Mesendoderm (in vitro differentiated cells): Measurements from ENCODE around the gene SOX13.

Experiments
- DNase-seq: peaks from one replicate; pipeline ENCODE4 v3.0.0; 2013
- H2AK5ac ChIP-seq: 2 replicates; pipeline ENCODE4 v1.6.1; 2013; ENCODE audit warnings: low read length, inconsistent platforms
- H2BK120ac ChIP-seq: 2 replicates; pipeline ENCODE4 v1.6.1; 2013; ENCODE audit warnings: low read depth, mild to moderate bottlenecking, low read length, moderate library complexity, mixed read lengths
- H2BK15ac ChIP-seq: replicated peaks from 2 replicates; pipeline ENCODE4 v1.6.1; 2013; ENCODE audit warnings: low read depth, mild to moderate bottlenecking, moderate library complexity
- H2BK5ac ChIP-seq: 2 replicates; pipeline ENCODE4 v1.6.1; 2013; ENCODE audit warnings: low read length, inconsistent platforms
- H3K18ac ChIP-seq: 2 replicates; pipeline ENCODE4 v1.6.1; 2013; ENCODE audit warnings: mild to moderate bottlenecking, low read length, mixed read lengths
- H3K23ac ChIP-seq: one replicate; pipeline ENCODE4 v1.6.1; 2013; ENCODE audit warnings: low read length
- H3K27ac ChIP-seq: 2 replicates; pipeline ENCODE4 v1.5.1; 2013; ENCODE audit warnings: low read depth, mild to moderate bottlenecking, inconsistent platforms, low read length, moderate library complexity
- H3K27me3 ChIP-seq: 2 replicates; pipeline ENCODE4 v1.6.1; 2013; ENCODE audit warnings: low read length, control low read depth, mild to moderate bottlenecking, inconsistent platforms; ENCODE audit not compliant: insufficient read depth, poor library complexity
- H3K36me3 ChIP-seq: 2 replicates; pipeline ENCODE4 v1.6.1; 2013; ENCODE audit warnings: low read length, inconsistent platforms; ENCODE audit not compliant: control insufficient read depth, insufficient read depth
- H3K4ac ChIP-seq: one replicate; pipeline ENCODE4 v1.6.1; 2013; ENCODE audit warnings: low read depth, mild to moderate bottlenecking, low read length, moderate library complexity
- H3K4me1 ChIP-seq: 2 replicates; pipeline ENCODE4 v1.6.1; 2013; ENCODE audit warnings: low read depth, low read length, inconsistent platforms; ENCODE audit not compliant: control insufficient read depth
- H3K4me2 ChIP-seq: 2 replicates; pipeline ENCODE4 v1.6.1; 2013; ENCODE audit warnings: low read length
- H3K4me3 ChIP-seq: 2 replicates; pipeline ENCODE4 v1.5.1; 2013; ENCODE audit warnings: mild to moderate bottlenecking, low read length
- H3K56ac ChIP-seq: one replicate; pipeline ENCODE4 v1.6.1; 2013; ENCODE audit warnings: low read length
- H3K79me1 ChIP-seq: 2 replicates; pipeline ENCODE4 v1.6.1; 2013; ENCODE audit warnings: low read length, inconsistent platforms
- H3K79me2 ChIP-seq: 2 replicates; pipeline ENCODE4 v1.6.1; 2013; ENCODE audit warnings: mild to moderate bottlenecking, low read length; ENCODE audit not compliant: control insufficient read depth, insufficient read depth
- H3K9ac ChIP-seq: 2 replicates; pipeline ENCODE4 v1.6.1; 2013; ENCODE audit warnings: low read length, inconsistent platforms
- H4K5ac ChIP-seq: one replicate; pipeline ENCODE4 v1.6.1; 2013; ENCODE audit warnings: low read length
- H4K8ac ChIP-seq: one replicate; pipeline ENCODE4 v1.6.1; 2013; ENCODE audit warnings: low read depth, mild to moderate bottlenecking, control low read depth, low read length, moderate library complexity
- WGBS: extraction: QIAGEN DNeasy Blood & Tissue Kit; methylation state at CpG from one replicate; pipeline ENCODE4 v1.1.7; 2013; ENCODE audit warnings: low lambda C conversion rate, missing lambda C conversion rate; ENCODE audit not compliant: insufficient coverage; ENCODE audit errors: extremely low coverage; 5-methylcytosine and 5-hydroxymethylcytosine counted together

SOX13 gene

GRCh38 chr1:204105131-204105515 lies 32.2 kb downstream of the SOX13 start:
- Histone ChIP-seq H3K4me3 (no peak overlapping the region), H2BK120ac (no peak overlapping the region), H4K5ac (no peak overlapping the region), H3K79me2 (peaks cover 87% of the 10 kb centered on the region), H3K56ac (peak overlapping the region; percentile 20), H2AK5ac (no peak overlapping the region), H3K4ac (no peak overlapping the region), H4K8ac (no peak overlapping the region), H3K18ac (no peak overlapping the region), H3K79me1 (peaks cover 25% of the 10 kb centered on the region), H2BK5ac (no peak overlapping the region), H3K27me3 (no peaks in the 10 kb centered on the region), H3K4me1 (peaks cover 27% of the 10 kb centered on the region), H3K36me3 (no peaks in the 10 kb centered on the region), H3K23ac (no peak overlapping the region), H3K9ac (no peak overlapping the region), H3K27ac (no peak overlapping the region), H3K4me2 (no peak overlapping the region), H2BK15ac (no peak overlapping the region)
- WGBS = no CpG with 5 or more reads among the region's 6 CpGs
- DNase-seq = no peak

GRCh38 chr1:204106825-204107224 lies 33.9 kb downstream of the SOX13 start:
- no peak overlapping the region for H3K4ac ChIP-seq
- H3K9ac ChIP-seq = no peak overlapping the region
- no peak overlapping the region for H3K27ac ChIP-seq
- H2BK120ac ChIP-seq = no peak overlapping the region
- H3K79me2 ChIP-seq = peaks cover 79% of the 10 kb centered on the region
- H3K79me1 ChIP-seq = peaks cover 26% of the 10 kb centered on the region
- no peak overlapping the region for H3K56ac ChIP-seq
- H2BK15ac ChIP-seq = no peak overlapping the region
- no peak overlapping the region for H3K18ac ChIP-seq
- H4K8ac ChIP-seq = no peak overlapping the region
- no peak overlapping the region for H4K5ac ChIP-seq
- H3K4me2 ChIP-seq = no peak overlapping the region
- H2BK5ac ChIP-seq = no peak overlapping the region
- H3K4me3 ChIP-seq = no peak overlapping the region
- H3K23ac ChIP-seq = no peak overlapping the region
- DNase-seq = no peak
- H3K36me3 ChIP-seq = no peaks in the 10 kb centered on the region
- H2AK5ac ChIP-seq = no peak overlapping the region
- no CpG with 5 or more reads among the region's 1 CpG for WGBS
- no peaks in the 10 kb centered on the region for H3K27me3 ChIP-seq
- H3K4me1 ChIP-seq = peaks cover 23% of the 10 kb centered on the region

GRCh38 chr1:204107892-204108291 lies 35.0 kb downstream of the SOX13 start:
- no peak overlapping the region for H3K27ac ChIP-seq
- H3K36me3 ChIP-seq = no peaks in the 10 kb centered on the region
- no CpG with 5 or more reads among the region's 2 CpGs for WGBS

GRCh38 chr1:204108312-204109141 lies 35.6 kb downstream of the SOX13 start:
- H3K36me3 ChIP-seq = no peaks in the 10 kb centered on the region
- H2BK120ac ChIP-seq = no peak overlapping the region
- peaks cover 18% of the 10 kb centered on the region for H3K4me1 ChIP-seq
- no peak overlapping the region for H4K8ac ChIP-seq
- H3K9ac ChIP-seq = peak overlapping the region; percentile 25
- peaks cover 69% of the 10 kb centered on the region for H3K79me2 ChIP-seq
- H2AK5ac ChIP-seq = no peak overlapping the region
- peak; percentile 42 for DNase-seq
- peak overlapping the region; percentile 47 for H3K56ac ChIP-seq
- no peak overlapping the region for H2BK5ac ChIP-seq
- H4K5ac ChIP-seq = no peak overlapping the region
- no peak overlapping the region for H3K4me3 ChIP-seq
- peak overlapping the region; percentile 46 for H3K18ac ChIP-seq
- H3K79me1 ChIP-seq = peaks cover 19% of the 10 kb centered on the region
- no CpG with 5 or more reads among the region's 21 CpGs for WGBS
- no peaks in the 10 kb centered on the region for H3K27me3 ChIP-seq
- no peak overlapping the region for H3K27ac ChIP-seq
- H2BK15ac ChIP-seq = no peak overlapping the region
- peak overlapping the region; percentile 20 for H3K4ac ChIP-seq
- H3K23ac ChIP-seq = peak overlapping the region; percentile 11
- H3K4me2 ChIP-seq = no peak overlapping the region

More at GRCh38 chr1:204107892-204108291, 35.0 kb downstream of the SOX13 start:
- no peak for DNase-seq
- H3K27me3 ChIP-seq = no peaks in the 10 kb centered on the region
- H3K9ac ChIP-seq = no peak overlapping the region
- no peak overlapping the region for H3K56ac ChIP-seq
- no peak overlapping the region for H2AK5ac ChIP-seq
- peaks cover 21% of the 10 kb centered on the region for H3K79me1 ChIP-seq
- H2BK120ac ChIP-seq = no peak overlapping the region
- H2BK15ac ChIP-seq = no peak overlapping the region
- H3K4me3 ChIP-seq = no peak overlapping the region
- no peak overlapping the region for H4K5ac ChIP-seq
- no peak overlapping the region for H3K4ac ChIP-seq
- no peak overlapping the region for H3K4me2 ChIP-seq
- peaks cover 21% of the 10 kb centered on the region for H3K4me1 ChIP-seq
- H4K8ac ChIP-seq = no peak overlapping the region
- no peak overlapping the region for H2BK5ac ChIP-seq
- H3K23ac ChIP-seq = no peak overlapping the region
- no peak overlapping the region for H3K18ac ChIP-seq
- peaks cover 73% of the 10 kb centered on the region for H3K79me2 ChIP-seq

GRCh38 chr1:204110894-204111633 lies 38.1 kb downstream of the SOX13 start:
- H3K79me2 ChIP-seq = peaks cover 61% of the 10 kb centered on the region
- H4K5ac ChIP-seq = no peak overlapping the region
- no CpG with 5 or more reads among the region's 5 CpGs for WGBS
- H4K8ac ChIP-seq = no peak overlapping the region
- H3K4ac ChIP-seq = no peak overlapping the region
- H3K79me1 ChIP-seq = peaks cover 11% of the 10 kb centered on the region
- no peak overlapping the region for H3K18ac ChIP-seq
- no peak overlapping the region for H2BK15ac ChIP-seq
- peak; percentile 74 for DNase-seq
- H3K23ac ChIP-seq = no peak overlapping the region
- H3K4me1 ChIP-seq = peaks cover 6% of the 10 kb centered on the region
- H3K36me3 ChIP-seq = peaks cover 2% of the 10 kb centered on the region
- H3K9ac ChIP-seq = no peak overlapping the region
- no peak overlapping the region for H2AK5ac ChIP-seq
- no peak overlapping the region for H2BK120ac ChIP-seq
- no peaks in the 10 kb centered on the region for H3K27me3 ChIP-seq
- H3K56ac ChIP-seq = no peak overlapping the region
- no peak overlapping the region for H3K27ac ChIP-seq
- H2BK5ac ChIP-seq = no peak overlapping the region
- H3K4me3 ChIP-seq = no peak overlapping the region
- H3K4me2 ChIP-seq = no peak overlapping the region
